Measurements from ENCODE around the gene TRIM14.

TRIM14 gene

DNA sequence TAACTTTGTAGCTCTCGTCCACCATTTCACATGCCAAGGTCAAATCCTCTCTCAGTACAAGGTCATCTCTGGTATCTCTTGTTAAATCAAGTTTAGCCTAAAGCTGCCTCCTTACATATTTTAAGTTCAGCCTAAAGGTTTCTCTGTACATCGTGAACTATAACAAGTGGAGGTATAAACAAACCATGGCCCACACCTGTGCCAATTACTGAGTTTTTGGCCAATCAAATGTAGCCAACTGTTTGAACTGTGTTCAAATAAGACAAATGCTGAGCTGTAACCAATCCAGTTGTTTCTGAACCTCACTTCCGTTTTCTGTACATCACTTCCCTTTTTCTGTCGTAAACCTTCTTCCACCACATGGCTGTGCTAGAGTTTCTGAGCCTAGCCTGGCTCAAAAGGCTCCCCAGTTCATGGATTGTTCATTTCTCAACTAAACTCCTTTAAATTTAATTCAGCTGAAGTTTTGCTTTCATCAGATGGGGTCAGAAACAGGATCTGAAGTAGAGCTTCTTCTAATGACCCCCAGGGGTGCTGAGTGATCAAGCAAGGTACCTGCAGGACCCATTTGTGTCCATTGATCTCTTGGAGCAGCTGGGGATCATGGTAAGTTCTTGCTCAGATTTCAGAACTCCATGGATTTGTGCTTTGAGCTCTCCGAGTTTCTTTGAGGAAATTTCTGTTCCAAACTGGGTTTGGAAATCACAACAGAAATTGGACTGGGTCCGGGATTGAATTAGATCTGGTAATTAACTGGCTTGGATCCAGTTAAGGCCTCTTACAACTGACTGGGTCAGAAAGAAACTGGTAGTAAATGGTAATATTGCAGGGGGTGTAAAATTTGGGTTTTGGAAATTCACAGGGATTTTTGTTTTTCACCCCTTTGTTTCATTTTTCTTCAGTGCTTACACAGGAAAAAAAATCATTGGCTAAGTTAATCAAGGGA is 73.5 kb downstream of the TRIM14 start:
- TF ChIP-seq, protein P1, sequence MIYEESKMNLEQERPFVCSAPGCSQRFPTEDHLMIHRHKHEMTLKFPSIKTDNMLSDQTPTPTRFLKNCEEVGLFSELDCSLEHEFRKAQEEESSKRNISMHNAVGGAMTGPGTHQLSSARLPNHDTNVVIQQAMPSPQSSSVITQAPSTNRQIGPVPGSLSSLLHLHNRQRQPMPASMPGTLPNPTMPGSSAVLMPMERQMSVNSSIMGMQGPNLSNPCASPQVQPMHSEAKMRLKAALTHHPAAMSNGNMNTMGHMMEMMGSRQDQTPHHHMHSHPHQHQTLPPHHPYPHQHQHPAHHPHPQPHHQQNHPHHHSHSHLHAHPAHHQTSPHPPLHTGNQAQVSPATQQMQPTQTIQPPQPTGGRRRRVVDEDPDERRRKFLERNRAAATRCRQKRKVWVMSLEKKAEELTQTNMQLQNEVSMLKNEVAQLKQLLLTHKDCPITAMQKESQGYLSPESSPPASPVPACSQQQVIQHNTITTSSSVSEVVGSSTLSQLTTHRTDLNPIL (CRISPR knock-in tag; IDR thresholded peaks at IDR 0.05; ENCODE audit: low read depth), result no peak
- TF ChIP-seq, protein P2, sequence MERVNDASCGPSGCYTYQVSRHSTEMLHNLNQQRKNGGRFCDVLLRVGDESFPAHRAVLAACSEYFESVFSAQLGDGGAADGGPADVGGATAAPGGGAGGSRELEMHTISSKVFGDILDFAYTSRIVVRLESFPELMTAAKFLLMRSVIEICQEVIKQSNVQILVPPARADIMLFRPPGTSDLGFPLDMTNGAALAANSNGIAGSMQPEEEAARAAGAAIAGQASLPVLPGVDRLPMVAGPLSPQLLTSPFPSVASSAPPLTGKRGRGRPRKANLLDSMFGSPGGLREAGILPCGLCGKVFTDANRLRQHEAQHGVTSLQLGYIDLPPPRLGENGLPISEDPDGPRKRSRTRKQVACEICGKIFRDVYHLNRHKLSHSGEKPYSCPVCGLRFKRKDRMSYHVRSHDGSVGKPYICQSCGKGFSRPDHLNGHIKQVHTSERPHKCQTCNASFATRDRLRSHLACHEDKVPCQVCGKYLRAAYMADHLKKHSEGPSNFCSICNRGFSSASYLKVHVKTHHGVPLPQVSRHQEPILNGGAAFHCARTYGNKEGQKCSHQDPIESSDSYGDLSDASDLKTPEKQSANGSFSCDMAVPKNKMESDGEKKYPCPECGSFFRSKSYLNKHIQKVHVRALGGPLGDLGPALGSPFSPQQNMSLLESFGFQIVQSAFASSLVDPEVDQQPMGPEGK (CRISPR knock-in tag; IDR thresholded peaks at IDR 0.05; ENCODE audit: borderline replicate concordance), result no peak
- no peak for ATAC-seq

DNA sequence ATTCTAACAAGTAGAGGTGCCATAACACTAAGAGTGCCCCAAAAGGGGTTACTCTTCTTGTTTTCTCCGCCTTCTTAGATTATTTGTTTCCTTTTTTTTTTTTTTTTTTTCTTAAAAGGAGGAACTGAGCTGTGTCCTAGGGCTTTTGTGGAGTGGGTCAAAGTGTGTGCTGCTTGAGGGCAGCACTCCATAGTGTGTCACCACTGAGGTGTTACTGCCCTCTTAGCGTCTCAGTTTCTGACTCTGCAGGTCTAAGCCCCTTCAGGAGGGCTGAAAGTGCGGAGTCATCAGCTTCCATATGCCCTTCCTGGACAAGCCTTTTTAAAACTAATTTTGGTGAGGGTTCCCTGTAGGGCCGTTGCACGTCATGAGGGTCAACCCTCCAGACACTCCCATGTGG is 75.1 kb downstream of the TRIM14 start:
- ATAC-seq, result no peak
- TF ChIP-seq TCF4 (CRISPR knock-in tag; IDR thresholded peaks at IDR 0.05; ENCODE audit: borderline replicate concordance), result no peak
- no peak for TF ChIP-seq GLIS3 (CRISPR knock-in tag; IDR thresholded peaks at IDR 0.05)
- no peak for TF ChIP-seq OSR1 (CRISPR knock-in tag; IDR thresholded peaks at IDR 0.05)
- TF ChIP-seq SNAI2 (CRISPR knock-in tag; IDR thresholded peaks at IDR 0.05), result no peak
- no peak for TF ChIP-seq CSDC2 (CRISPR knock-in tag; IDR thresholded peaks at IDR 0.05)
- no peak for TF ChIP-seq PPARA (CRISPR knock-in tag; IDR thresholded peaks at IDR 0.05; ENCODE audit: borderline replicate concordance)
- TF ChIP-seq ZC3H10 (CRISPR knock-in tag; IDR thresholded peaks at IDR 0.05), result no peak
- TF ChIP-seq ZFP3 (CRISPR knock-in tag; IDR thresholded peaks at IDR 0.05), result no peak
- TF ChIP-seq, protein P2 (CRISPR knock-in tag; IDR thresholded peaks at IDR 0.05; ENCODE audit: borderline replicate concordance), result no peak
- no peak for TF ChIP-seq TOX (CRISPR knock-in tag; IDR thresholded peaks at IDR 0.05; ENCODE audit: borderline replicate concordance)
- no peak for TF ChIP-seq ZNF8 (CRISPR knock-in tag; IDR thresholded peaks at IDR 0.05)

DNA sequence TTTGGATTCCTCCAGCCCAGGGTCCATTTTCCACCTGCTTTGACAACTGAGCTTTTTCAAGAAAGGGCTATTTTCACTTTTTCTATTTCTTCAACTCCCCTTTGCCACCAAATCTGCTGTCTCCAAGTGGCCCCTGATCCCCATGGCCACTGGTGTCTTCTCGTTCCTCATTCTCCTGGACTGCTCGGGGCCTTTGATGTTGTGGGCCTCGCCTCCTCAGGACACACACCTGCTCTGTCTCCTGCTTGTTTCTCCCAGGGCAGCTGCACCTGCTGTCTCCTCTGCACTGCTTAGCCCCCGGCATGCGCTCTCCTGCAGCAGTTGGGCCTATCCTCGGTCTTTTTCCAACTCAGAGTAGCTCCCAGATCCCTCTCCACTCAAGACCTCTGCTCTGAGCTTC is 78.8 kb downstream of the TRIM14 start:
- ATAC-seq, result no peak
- TF ChIP-seq, protein P1 (CRISPR knock-in tag; IDR thresholded peaks at IDR 0.05; ENCODE audit: low read depth), result no peak
- TF ChIP-seq CSDC2 (CRISPR knock-in tag; IDR thresholded peaks at IDR 0.05) (no peak), ISL1 (CRISPR knock-in tag; IDR thresholded peaks at IDR 0.05) (no peak), ARNTL (CRISPR knock-in tag; IDR thresholded peaks at IDR 0.05; ENCODE audit: borderline replicate concordance, low read depth) (no peak), ESRRG (CRISPR knock-in tag; IDR thresholded peaks at IDR 0.05) (no peak), RARB (CRISPR knock-in tag; IDR thresholded peaks at IDR 0.05) (no peak), ZFP3 (CRISPR knock-in tag; IDR thresholded peaks at IDR 0.05) (no peak), ZNF8 (CRISPR knock-in tag; IDR thresholded peaks at IDR 0.05) (no peak), TCF4 (CRISPR knock-in tag; IDR thresholded peaks at IDR 0.05; ENCODE audit: borderline replicate concordance) (no peak), ZNF70 (CRISPR knock-in tag; IDR thresholded peaks at IDR 0.05) (no peak), ZNF565 (CRISPR knock-in tag; conservative IDR thresholded peaks at IDR 0.05; ENCODE audit: low read depth) (no peak), GLIS3 (CRISPR knock-in tag; IDR thresholded peaks at IDR 0.05) (no peak), PPARA (CRISPR knock-in tag; IDR thresholded peaks at IDR 0.05; ENCODE audit: borderline replicate concordance) (no peak)
- TF ChIP-seq, protein P2 (CRISPR knock-in tag; IDR thresholded peaks at IDR 0.05; ENCODE audit: borderline replicate concordance), result no peak
- TF ChIP-seq, protein P3, sequence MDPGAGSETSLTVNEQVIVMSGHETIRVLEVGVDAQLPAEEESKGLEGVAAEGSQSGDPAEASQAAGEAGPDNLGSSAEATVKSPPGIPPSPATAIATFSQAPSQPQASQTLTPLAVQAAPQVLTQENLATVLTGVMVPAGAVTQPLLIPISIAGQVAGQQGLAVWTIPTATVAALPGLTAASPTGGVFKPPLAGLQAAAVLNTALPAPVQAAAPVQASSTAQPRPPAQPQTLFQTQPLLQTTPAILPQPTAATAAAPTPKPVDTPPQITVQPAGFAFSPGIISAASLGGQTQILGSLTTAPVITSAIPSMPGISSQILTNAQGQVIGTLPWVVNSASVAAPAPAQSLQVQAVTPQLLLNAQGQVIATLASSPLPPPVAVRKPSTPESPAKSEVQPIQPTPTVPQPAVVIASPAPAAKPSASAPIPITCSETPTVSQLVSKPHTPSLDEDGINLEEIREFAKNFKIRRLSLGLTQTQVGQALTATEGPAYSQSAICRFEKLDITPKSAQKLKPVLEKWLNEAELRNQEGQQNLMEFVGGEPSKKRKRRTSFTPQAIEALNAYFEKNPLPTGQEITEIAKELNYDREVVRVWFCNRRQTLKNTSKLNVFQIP (CRISPR knock-in tag; IDR thresholded peaks at IDR 0.05; ENCODE audit: borderline replicate concordance, low read depth), result no peak
